WTC11 (cell line): Measurements from ENCODE around the gene TMEFF1. TPM values are rescaled to one million over a fixed set of nuclear protein-coding genes. Genes with fewer than 3 reads are reported as not detected.

Experiments used
- ATAC-seq: fragments of 200-7000 bp; cut with Tn5 transposase; 2 replicates; pipeline ENCODE4 v1.10.0; 2021; ENCODE audit warnings: mild to moderate bottlenecking, moderate library complexity
- CTCF ChIA-PET: fragments of 300-600 bp; sonication (Branson Sonifier 250); formaldehyde crosslinking; loops from one replicate; lab custom pipeline; 2021; ENCODE audit warnings: antibody characterized with exemption; lab: Charles Lee
- POLR2A ChIA-PET: fragments of 350-600 bp; sonication (Branson Sonifier 250); formaldehyde crosslinking; loops from one replicate; lab custom pipeline; 2021; ENCODE audit warnings: antibody characterized with exemption; lab: Charles Lee
- DNase-seq: peaks from one replicate; pipeline ENCODE4 v3.0.0; 2021; ENCODE audit warnings: low spot score
- H3K27ac Mint-ChIP-seq: 2 replicates; pipeline ENCODE4 v1.8.0; 2021; ENCODE audit warnings: mixed read lengths
- H3K27me3 Mint-ChIP-seq: 2 replicates; pipeline ENCODE4 v1.8.0; 2021; ENCODE audit warnings: low read depth, mild to moderate bottlenecking, moderate library complexity, mixed read lengths
- H3K36me3 Mint-ChIP-seq: 2 replicates; pipeline ENCODE4 v1.8.0; 2021; ENCODE audit warnings: mixed read lengths
- H3K4me1 Mint-ChIP-seq: 2 replicates; pipeline ENCODE4 v1.8.0; 2022; ENCODE audit warnings: mixed read lengths
- H3K4me3 Mint-ChIP-seq: 2 replicates; pipeline ENCODE4 v1.8.0; 2021; ENCODE audit warnings: mild to moderate bottlenecking, moderate library complexity, mixed read lengths
- H3K9me3 Mint-ChIP-seq: 2 replicates; pipeline ENCODE4 v1.8.0; 2021; ENCODE audit warnings: mixed read lengths
- CTCF ChIP-seq: fragments of 200-600 bp; IDR thresholded peaks from 2 replicates; pipeline ENCODE4 v1.8.0; 2022; ENCODE audit warnings: antibody characterized with exemption
- FOXK1 ChIP-seq: sonication (generic); formaldehyde crosslinking; IDR thresholded peaks from 2 replicates; pipeline ENCODE4 v1.8.0; 2022; ENCODE audit warnings: mild to moderate bottlenecking, moderate library complexity, missing genetic modification reagents
- GRHL2 ChIP-seq: fragments of 250-450 bp; sonication (Bioruptor Pico); IDR thresholded peaks from 2 replicates; pipeline ENCODE4 v1.8.0; 2022; ENCODE audit warnings: mild to moderate bottlenecking, moderate library complexity; ENCODE audit not compliant: insufficient replicate concordance, severe bottlenecking
- GTF2I ChIP-seq: fragments of 250-450 bp; sonication (Bioruptor Pico); conservative IDR thresholded peaks from 2 replicates; pipeline ENCODE4 v1.4.0; 2021; ENCODE audit warnings: mild to moderate bottlenecking
- IRF1 ChIP-seq: sonication (generic); formaldehyde crosslinking; IDR thresholded peaks from 2 replicates; pipeline ENCODE4 v1.8.0; 2023; ENCODE audit warnings: missing genetic modification reagents
- KAT7 ChIP-seq: sonication (generic); formaldehyde crosslinking; IDR thresholded peaks from 2 replicates; pipeline ENCODE4 v1.8.1; 2023; ENCODE audit warnings: missing genetic modification reagents, mild to moderate bottlenecking, borderline replicate concordance
- MAX ChIP-seq: sonication (generic); formaldehyde crosslinking; IDR thresholded peaks from 2 replicates; pipeline ENCODE4 v1.8.0; 2022; ENCODE audit warnings: mild to moderate bottlenecking, missing genetic modification reagents
- MLX ChIP-seq: sonication (generic); formaldehyde crosslinking; IDR thresholded peaks from 2 replicates; pipeline ENCODE4 v1.8.1; 2023; ENCODE audit warnings: mild to moderate bottlenecking, missing genetic modification reagents, moderate library complexity
- MXD4 ChIP-seq: fragments of 250-450 bp; sonication (Bioruptor Pico); IDR thresholded peaks from 2 replicates; pipeline ENCODE4 v1.8.0; 2021; ENCODE audit warnings: mild to moderate bottlenecking, moderate library complexity, borderline replicate concordance
- MYBL2 ChIP-seq: sonication (generic); formaldehyde crosslinking; IDR thresholded peaks from 2 replicates; pipeline ENCODE4 v1.8.1; 2023; ENCODE audit warnings: mild to moderate bottlenecking, moderate library complexity, missing genetic modification reagents
- NR3C1 ChIP-seq: sonication (generic); formaldehyde crosslinking; conservative IDR thresholded peaks from 2 replicates; pipeline ENCODE4 v1.8.1; 2023; ENCODE audit warnings: low read depth, mild to moderate bottlenecking, missing genetic modification reagents
- SMAD4 ChIP-seq: sonication (generic); formaldehyde crosslinking; IDR thresholded peaks from 2 replicates; pipeline ENCODE4 v1.8.0; 2022; ENCODE audit warnings: mild to moderate bottlenecking, missing genetic modification reagents
- TEAD1 ChIP-seq: sonication (generic); formaldehyde crosslinking; IDR thresholded peaks from 2 replicates; pipeline ENCODE4 v1.8.0; 2022; ENCODE audit warnings: mild to moderate bottlenecking, missing genetic modification reagents
- ZMAT4 ChIP-seq: fragments of 250-450 bp; sonication (Bioruptor Pico); IDR thresholded peaks from 2 replicates; pipeline ENCODE4 v1.9.0; 2021; ENCODE audit warnings: mild to moderate bottlenecking
- ZNF232 ChIP-seq: sonication (generic); formaldehyde crosslinking; IDR thresholded peaks from 2 replicates; pipeline ENCODE4 v1.8.0; 2022; ENCODE audit warnings: mild to moderate bottlenecking, missing genetic modification reagents
- ZNF396 ChIP-seq: fragments of 250-450 bp; sonication (Bioruptor Pico); IDR thresholded peaks from 2 replicates; pipeline ENCODE4 v1.8.0; 2021; ENCODE audit warnings: mild to moderate bottlenecking, moderate library complexity, borderline replicate concordance
- ZNF671 ChIP-seq: fragments of 250-450 bp; sonication (Bioruptor Pico); IDR thresholded peaks from 2 replicates; pipeline ENCODE4 v1.8.0; 2021; ENCODE audit warnings: mild to moderate bottlenecking
- ZSCAN18 ChIP-seq: fragments of 250-450 bp; sonication (Bioruptor Pico); IDR thresholded peaks from 2 replicates; pipeline ENCODE4 v2.1.2; 2022; ENCODE audit warnings: mild to moderate bottlenecking, moderate library complexity
- total RNA-seq: library from RNA; stranded (reverse); gene quantifications from 3 replicates; pipeline ENCODE4 v1.2.3, GENCODE V29; 2021

Gene TMEFF1
- total RNA-seq, 1 experiment from 2014 or later = 62.7 TPM

- TF ChIP-seq ZSCAN18 = no peak
- TF ChIP-seq ZNF232 (CRISPR knock-in tag) = no peak
- TF ChIP-seq GTF2I (CRISPR knock-in tag) = no peak
- TF ChIP-seq ZMAT4 (CRISPR knock-in tag) = no peak
- TF ChIP-seq, all 79 proteins: peak for 0
Measured at GRCh38 chr9:100579665-100580064, 106.7 kb downstream of the TMEFF1 start (continued).

- ATAC-seq = no peak
- POLR2A ChIA-PET = no interaction called here
- TF ChIP-seq ZNF396 = no peak
- TF ChIP-seq MLX (CRISPR knock-in tag) = no peak
- TF ChIP-seq SMAD4 = no peak
- TF ChIP-seq GRHL2 = no peak
- Mint-ChIP-seq H3K36me3 (peaks cover 14% of the 10 kb centered on the region; the same call in 1 of the 2 replicates), H3K4me3 (no peak overlapping the region), H3K27ac (no peak overlapping the region), H3K4me1 (no peaks in the 10 kb centered on the region), H3K27me3 (no peaks in the 10 kb centered on the region), H3K9me3 (no peaks in the 10 kb centered on the region)
- DNase-seq = no peak
- CTCF ChIA-PET = no interaction called here
Measured at GRCh38 chr9:100580257-100580656, 107.3 kb downstream of the TMEFF1 start.

GRCh38 chr9:100581081-100581480, 108.1 kb downstream of the TMEFF1 start:
- CTCF ChIA-PET = interaction anchor here (1.1 to 2.5 kb wide), 2 partner anchors 14 to 21 kb away, joined by 4 to 6 read pairs; no protein-coding TSS in a partner anchor
- no peak overlapping the region for H3K4me3 Mint-ChIP-seq
- H3K4me1 Mint-ChIP-seq = no peaks in the 10 kb centered on the region
- POLR2A ChIA-PET = no interaction called here
- no peaks in the 10 kb centered on the region for H3K27me3 Mint-ChIP-seq
- ATAC-seq (no peak), DNase-seq (no peak)
- no peak for TF ChIP-seq MXD4
- TF ChIP-seq CTCF = no peak
- no peak for TF ChIP-seq IRF1
- TF ChIP-seq ZNF671 = no peak
- no peak for TF ChIP-seq MYBL2
- no peak for TF ChIP-seq KAT7 (CRISPR knock-in tag)
- H3K9me3 Mint-ChIP-seq = no peaks in the 10 kb centered on the region
- no peak overlapping the region for H3K27ac Mint-ChIP-seq
- peaks cover 11% of the 10 kb centered on the region; the same call in 1 of the 2 replicates for H3K36me3 Mint-ChIP-seq

GRCh38 chr9:100581661-100582060, 108.7 kb downstream of the TMEFF1 start:
- Mint-ChIP-seq H3K9me3 (no peaks in the 10 kb centered on the region), H3K27ac (no peak overlapping the region), H3K4me1 (no peaks in the 10 kb centered on the region), H3K4me3 (no peak overlapping the region), H3K36me3 (peaks cover 10% of the 10 kb centered on the region; the same call in 1 of the 2 replicates), H3K27me3 (no peaks in the 10 kb centered on the region)
- no peak for TF ChIP-seq NR3C1
- TF ChIP-seq FOXK1 = no peak
- TF ChIP-seq MAX (CRISPR knock-in tag) = no peak
- TF ChIP-seq TEAD1 (CRISPR knock-in tag) = no peak
- ChIA-PET POLR2A (no interaction called here), CTCF (interaction anchor here (1.1 to 2.5 kb wide), 2 partner anchors 14 to 20 kb away, joined by 4 to 6 read pairs; no protein-coding TSS in a partner anchor)
- no peak for DNase-seq
- no peak for ATAC-seq
